ENCODE results near the gene MYLK4. TPM values are rescaled to one million over a fixed set of nuclear protein-coding genes. Genes with fewer than 3 reads are reported as not detected.

MYLK4 gene
- total and polyA plus RNA-seq, 2 donors (not counting 3 experiments of a cell fraction or from before 2014, with no cell fraction given) = 0.41 to 0.62 TPM

DNA sequence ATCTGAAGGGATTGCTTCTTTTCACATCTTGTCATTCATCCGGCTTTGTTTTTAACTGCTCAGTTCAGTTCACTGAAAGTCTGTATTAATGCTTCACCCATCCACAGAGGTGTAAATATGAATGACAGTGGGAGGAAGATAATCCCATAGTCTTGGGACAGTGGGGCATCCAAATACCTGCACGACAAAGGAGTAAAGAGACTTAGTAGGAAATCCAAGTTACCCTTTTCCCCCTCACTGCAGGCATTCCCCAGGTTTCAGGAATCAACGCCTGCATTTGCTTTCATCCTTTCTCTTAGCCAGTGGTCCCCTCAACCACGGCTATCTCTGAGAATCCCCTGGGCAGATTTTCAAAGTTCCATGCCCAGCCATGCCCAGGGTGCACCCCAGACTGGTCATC, 110.2 kb downstream of the MYLK4 start:
- H4K20me1 ChIP-seq (replicated peaks; ENCODE audit: control insufficient read depth, extremely low read depth, insufficient read depth, low read length) = no peaks in the 10 kb centered on the region
- no peaks in the 10 kb centered on the region for H3K4me1 ChIP-seq (ENCODE audit: control insufficient read depth, extremely low read depth, insufficient read depth, low read length)
- H3K9me1 ChIP-seq (replicated peaks; ENCODE audit: control insufficient read depth, extremely low read depth, insufficient read depth, low read length) = no peaks in the 10 kb centered on the region
- intact Hi-C loops (cut with micrococcal nuclease) (no loop called here), dilution Hi-C loops (cut with MboI; ENCODE audit: extremely low pct_ligation_motif_present, low sequenced_read_pairs) (loop anchor here (10.0 to 25.0 kb wide), 2 partner anchors 528 to 1036 kb away; partner anchors contain the start of gene FOXC1)
- no peaks in the 10 kb centered on the region for H3K9me3 ChIP-seq (replicated peaks; ENCODE audit: control insufficient read depth, insufficient read depth, low read length)
- H3K4me3 ChIP-seq (replicated peaks in 1 of 3; ENCODE audit: insufficient read depth in 1 of 3, low read depth in 1 of 3, low read length in 3 of 3) = no peak overlapping the region
- H3K27ac ChIP-seq (ENCODE audit: insufficient read depth, low read depth, low read length) = no peak overlapping the region
- TF ChIP-seq, protein P1, sequence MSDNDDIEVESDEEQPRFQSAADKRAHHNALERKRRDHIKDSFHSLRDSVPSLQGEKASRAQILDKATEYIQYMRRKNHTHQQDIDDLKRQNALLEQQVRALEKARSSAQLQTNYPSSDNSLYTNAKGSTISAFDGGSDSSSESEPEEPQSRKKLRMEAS (IDR thresholded peaks at IDR 0.05; ENCODE audit: insufficient read depth, insufficient read length) = no peak
- POLR2A ChIA-PET = no interaction called here
- CTCF ChIA-PET = interaction anchor here (1.7 kb wide), 1 partner anchor 9 kb away, joined by 3 read pairs; no protein-coding TSS in a partner anchor
- H2AFZ ChIP-seq (ENCODE audit: low read depth, low read length) = no peak overlapping the region
- no peak for DNase-seq (ENCODE audit: low read depth, low spot score)
- H3K4me2 ChIP-seq (ENCODE audit: insufficient read depth, low read length) = no peak overlapping the region
- no peak for FAIRE-seq
- no peak overlapping the region for H3K9ac ChIP-seq (replicated peaks; ENCODE audit: extremely low read depth, insufficient read depth, low read length)
- no peaks in the 10 kb centered on the region for H3K79me2 ChIP-seq (ENCODE audit: control insufficient read depth, insufficient read depth, low read length)
- no TSS peak for BruUV-seq (replicated peaks)
- peaks cover 0 to 14% of the 10 kb centered on the region in 2 experiments for H3K27me3 ChIP-seq (ENCODE audit: control insufficient read depth in 2 of 2, insufficient read depth in 2 of 2, low read length in 2 of 2)
- no peaks in the 10 kb centered on the region for H3K36me3 ChIP-seq (ENCODE audit: control insufficient read depth in 2 of 2, extremely low read depth in 1 of 2, insufficient read depth in 2 of 2, low read length in 2 of 2)

DNA sequence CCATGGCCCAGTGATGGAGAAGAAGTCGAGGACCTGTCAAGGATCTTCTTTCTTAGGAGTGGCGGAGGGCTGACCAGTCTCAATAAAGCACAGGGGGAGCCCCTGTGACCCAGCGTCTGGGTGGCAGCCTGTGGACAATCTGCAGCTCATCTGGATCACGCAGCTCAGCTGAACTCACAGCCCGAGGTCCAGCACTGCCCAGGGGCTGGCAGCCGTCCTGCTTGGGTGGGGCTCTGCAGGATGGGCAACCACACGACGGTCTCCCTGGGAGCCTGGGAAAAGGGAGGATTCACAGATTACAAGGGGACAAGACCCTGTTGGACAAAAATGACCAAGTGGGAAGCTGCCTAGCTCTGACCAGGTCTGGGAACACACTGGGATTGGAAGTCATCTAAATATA, 110.8 kb downstream of the MYLK4 start:
- DNase-seq (ENCODE audit: low read depth, low spot score) = no peak
- Histone ChIP-seq H3K4me3 (replicated peaks in 1 of 3; ENCODE audit: insufficient read depth in 1 of 3, low read depth in 1 of 3, low read length in 3 of 3) (no peak overlapping the region), H3K36me3 (ENCODE audit: control insufficient read depth in 2 of 2, extremely low read depth in 1 of 2, insufficient read depth in 2 of 2, low read length in 2 of 2) (no peaks in the 10 kb centered on the region), H3K9me1 (replicated peaks; ENCODE audit: control insufficient read depth, extremely low read depth, insufficient read depth, low read length) (no peaks in the 10 kb centered on the region), H3K9me3 (replicated peaks; ENCODE audit: control insufficient read depth, insufficient read depth, low read length) (no peaks in the 10 kb centered on the region), H3K4me1 (ENCODE audit: control insufficient read depth, extremely low read depth, insufficient read depth, low read length) (no peaks in the 10 kb centered on the region), H2AFZ (ENCODE audit: low read depth, low read length) (no peak overlapping the region), H3K4me2 (ENCODE audit: insufficient read depth, low read length) (no peak overlapping the region), H3K27me3 (ENCODE audit: control insufficient read depth in 2 of 2, insufficient read depth in 2 of 2, low read length in 2 of 2) (peaks cover 0 to 14% of the 10 kb centered on the region in 2 experiments), H3K9ac (replicated peaks; ENCODE audit: extremely low read depth, insufficient read depth, low read length) (no peak overlapping the region), H3K27ac (ENCODE audit: insufficient read depth, low read depth, low read length) (no peak overlapping the region), H4K20me1 (replicated peaks; ENCODE audit: control insufficient read depth, extremely low read depth, insufficient read depth, low read length) (no peaks in the 10 kb centered on the region), H3K79me2 (ENCODE audit: control insufficient read depth, insufficient read depth, low read length) (no peaks in the 10 kb centered on the region)
- dilution Hi-C loops (cut with MboI; ENCODE audit: extremely low pct_ligation_motif_present, low sequenced_read_pairs) = loop anchor here (10.0 to 25.0 kb wide), 2 partner anchors 528 to 1035 kb away; partner anchors contain the start of gene FOXC1
- no peak for TF ChIP-seq POLR2AphosphoS5 (IDR thresholded peaks at IDR 0.05; ENCODE audit: insufficient read depth, low read depth, low read length)
- no peak for TF ChIP-seq POLR2A (IDR thresholded peaks at IDR 0.05; ENCODE audit: low read depth, low read length)
- TF ChIP-seq MYC (IDR thresholded peaks at IDR 0.05; ENCODE audit: low read depth, low read length) = no peak
- no peak for TF ChIP-seq EZH2 (IDR thresholded peaks at IDR 0.05; ENCODE audit: borderline replicate concordance, low read depth, low read length, severe bottlenecking)
- TF ChIP-seq FOS (IDR thresholded peaks at IDR 0.05; ENCODE audit: borderline replicate concordance, insufficient read depth, low read length) = no peak
- TF ChIP-seq, protein P1 (IDR thresholded peaks at IDR 0.05; ENCODE audit: insufficient read depth, insufficient read length) = no peak
- no peak for TF ChIP-seq GATA2 (IDR thresholded peaks at IDR 0.05; ENCODE audit: insufficient read depth, insufficient read length, low read depth, low read length)
- no peak for TF ChIP-seq CTCF (IDR thresholded peaks at IDR 0.05; ENCODE audit: extremely low read depth in 1 of 2, insufficient read depth in 1 of 2, low read depth in 1 of 2, low read length in 2 of 2)
- no peak for TF ChIP-seq JUN (IDR thresholded peaks at IDR 0.05; ENCODE audit: borderline replicate concordance, insufficient read depth, insufficient read length, low read depth)
- FAIRE-seq = no peak
- ChIA-PET POLR2A (no interaction called here), CTCF (interaction anchor here (1.7 kb wide), 1 partner anchor 8 kb away, joined by 3 read pairs; no protein-coding TSS in a partner anchor)
- intact Hi-C loops (cut with micrococcal nuclease) = loop anchor here (10.0 kb wide), 2 partner anchors 725 to 955 kb away; no protein-coding TSS in a partner anchor
- no TSS peak for BruUV-seq (replicated peaks)
